Peyer's patch (tissue), 4 donors: ENCODE results near the gene DVL3. TPM values are rescaled to one million over a fixed set of nuclear protein-coding genes. Genes with fewer than 3 reads are reported as not detected.
A peak's percentile ranks its signal among the peaks of the same experiment; 100 is the strongest.

Experiments
- DNase-seq, 3 donors: peaks; one replicate each; pipeline ENCODE4 v3.0.0-alpha.2; 2017 to 2019
- H3K27ac ChIP-seq, 4 donors: fragments of 200-600 bp; sonication (generic); one replicate each; pipeline ENCODE4 v1.5.1; 2016 to 2019
- H3K27me3 ChIP-seq, 2 donors: fragments of 200-600 bp; sonication (generic); one replicate each; pipeline ENCODE4 v1.5.1; 2019
- H3K36me3 ChIP-seq, 3 donors: fragments of 200-600 bp; sonication (generic); one replicate each; pipeline ENCODE4 v1.5.1; 2016 to 2019
- H3K4me1 ChIP-seq, 4 donors: fragments of 200-600 bp; sonication (generic); one replicate each; pipeline ENCODE4 v1.5.1; 2016 to 2019
- H3K4me3 ChIP-seq, 4 donors: fragments of 200-600 bp; sonication (generic); 1 replicate in 3 of 4; 2 replicates in 1 of 4; pipeline ENCODE4 v1.5.1; 2016 to 2019; ENCODE audit warnings: mild to moderate bottlenecking in 1 of 4
- H3K9me3 ChIP-seq, 4 donors: fragments of 200-600 bp; sonication (generic); one replicate each; pipeline ENCODE4 v1.5.1; 2016 to 2019; ENCODE audit warnings: mild to moderate bottlenecking in 1 of 4
- CTCF ChIP-seq, 6 experiments: fragments of 450-650 bp in 4 of 6; fragments of 200-600 bp in 2 of 6; sonication (generic) in 1 of 6; IDR thresholded peaks; one replicate each; pipeline ENCODE4 v1.5.1; 2017 to 2019; ENCODE audit warnings: antibody characterized with exemption in 6 of 6, mild to moderate bottlenecking in 3 of 6, moderate library complexity in 1 of 6
- POLR2A ChIP-seq, 2 donors: fragments of 450-650 bp; IDR thresholded peaks; one replicate each; pipeline ENCODE4 v1.5.1; 2017; ENCODE audit warnings: antibody characterized with exemption in 2 of 2, mild to moderate bottlenecking in 2 of 2, moderate library complexity in 2 of 2
- total RNA-seq, 4 donors: library from RNA; depleted of rRNA; stranded (reverse); fragments of >200 nt; gene quantifications; one replicate each; pipeline ENCODE4 v1.1.0, GENCODE V29; 2016

The DVL3 gene
- total RNA-seq, 4 donors from 2014 or later = 65.3 to 90.6 (median 76.7) TPM

GRCh38 chr3:184129012-184129411, 26.2 kb upstream of the DVL3 start:
- TF ChIP-seq CTCF (IDR thresholded peaks at IDR 0.05) (peak in 1 of 6 experiments; percentile 19), POLR2A (IDR thresholded peaks at IDR 0.05) (no peak)
- DNase-seq = peak in 1 of 3 donors; percentile 49
- no peak overlapping the region for H3K4me3 ChIP-seq

GRCh38 chr3:184132945-184133344, 22.2 kb upstream of the DVL3 start:
- TF ChIP-seq POLR2A (IDR thresholded peaks at IDR 0.05) = no peak
- TF ChIP-seq CTCF (IDR thresholded peaks at IDR 0.05) = no peak
- peaks cover 0 to 17% (median 5%) of the 10 kb centered on the region in 4 donors for H3K4me1 ChIP-seq
- H3K9me3 ChIP-seq = no peaks in the 10 kb centered on the region
- no peak overlapping the region for H3K4me3 ChIP-seq
- no peak overlapping the region for H3K27ac ChIP-seq
- peaks cover 0 to 9% (median 0%) of the 10 kb centered on the region in 3 donors for H3K36me3 ChIP-seq
- no peak for DNase-seq
- no peaks in the 10 kb centered on the region for H3K27me3 ChIP-seq

More at GRCh38 chr3:184129012-184129411, 26.2 kb upstream of the DVL3 start:
- no peaks in the 10 kb centered on the region for H3K27me3 ChIP-seq
- no peak overlapping the region for H3K27ac ChIP-seq
- no peaks in the 10 kb centered on the region for H3K36me3 ChIP-seq
- H3K4me1 ChIP-seq = no peaks in the 10 kb centered on the region
- no peaks in the 10 kb centered on the region for H3K9me3 ChIP-seq

- Histone ChIP-seq H3K4me1 (peaks cover 0 to 17% (median 5%) of the 10 kb centered on the region in 4 donors), H3K27me3 (no peaks in the 10 kb centered on the region)
Observed at GRCh38 chr3:184133840-184134745, 21.1 kb upstream of the DVL3 start.

GRCh38 chr3:184134746-184135148, 20.4 kb upstream of the DVL3 start:
- DNase-seq = no peak
- Histone ChIP-seq H3K4me1 (peaks cover 0 to 17% (median 5%) of the 10 kb centered on the region in 4 donors), H3K4me3 (peak overlapping the region; percentile 88 to 99 (median 92))

More at GRCh38 chr3:184133840-184134745, 21.1 kb upstream of the DVL3 start:
- peaks cover 0 to 19% (median 0%) of the 10 kb centered on the region in 3 donors for H3K36me3 ChIP-seq
- peak; percentile 83 to 93 (median 86) for DNase-seq
- peak; percentile 28 to 37 for TF ChIP-seq POLR2A (IDR thresholded peaks at IDR 0.05)
- peak in 1 of 6 experiments; percentile 8 for TF ChIP-seq CTCF (IDR thresholded peaks at IDR 0.05)
- no peaks in the 10 kb centered on the region for H3K9me3 ChIP-seq
- peak overlapping the region; percentile 88 to 99 (median 92) for H3K4me3 ChIP-seq
- H3K27ac ChIP-seq = peak overlapping the region; percentile 88 to 94 (median 90)

More at GRCh38 chr3:184134746-184135148, 20.4 kb upstream of the DVL3 start:
- TF ChIP-seq POLR2A (IDR thresholded peaks at IDR 0.05) (no peak), CTCF (IDR thresholded peaks at IDR 0.05) (no peak)
- H3K36me3 ChIP-seq = peaks cover 0 to 25% (median 0%) of the 10 kb centered on the region in 3 donors
- no peaks in the 10 kb centered on the region for H3K9me3 ChIP-seq
- peak overlapping the region; percentile 88 to 94 (median 90) for H3K27ac ChIP-seq
- H3K27me3 ChIP-seq = no peaks in the 10 kb centered on the region
